Suppressor macrophage treated with lipopolysaccharide for 1 hour (primary cell): Measurements from ENCODE around the gene ZC2HC1C.
A peak's percentile ranks its signal among the peaks of the same experiment; 100 is the strongest.

Experiments
- DNase-seq, 3 donors: peaks; one replicate each; pipeline ENCODE4 v3.0.0-alpha.2; 2020 to 2022

The ZC2HC1C gene

GRCh38 chr14:75069121-75069810 is at the start of gene ZC2HC1C:
Gene ZC2HC1C, plus strand, starts transcription at chr14:75069641. Its CDS starts 933 bp downstream, at chr14:75070574.
- peak; percentile 86 to 95 (median 91) for DNase-seq

- DNase-seq, result peak; percentile 23 to 42 (median 39)
These were observed 46.8 kb upstream of the ZC2HC1C start for GRCh38 chr14:75022655-75023054.

GRCh38 chr14:75023108-75023507 is 46.3 kb upstream of the ZC2HC1C start:
- no peak for DNase-seq

- DNase-seq, result peak; percentile 69 to 80 (median 70)
These were observed 44.4 kb upstream of the ZC2HC1C start for GRCh38 chr14:75025082-75025481.

GRCh38 chr14:75025876-75026275 is 43.6 kb upstream of the ZC2HC1C start:
- peak in 1 of 3 donors; percentile 17 for DNase-seq

- no peak for DNase-seq
These were observed 39.3 kb upstream of the ZC2HC1C start for GRCh38 chr14:75030147-75030546.

GRCh38 chr14:75032939-75033338 is 36.5 kb upstream of the ZC2HC1C start:
- DNase-seq, result no peak

- no peak for DNase-seq
These were observed 28.9 kb upstream of the ZC2HC1C start for GRCh38 chr14:75040507-75040906.

GRCh38 chr14:75040959-75041358 is 28.5 kb upstream of the ZC2HC1C start:
- no peak for DNase-seq

GRCh38 chr14:75041613-75042012 is 27.8 kb upstream of the ZC2HC1C start:
- no peak for DNase-seq

GRCh38 chr14:75042035-75042434 is 27.4 kb upstream of the ZC2HC1C start:
- DNase-seq, result no peak

- DNase-seq, result no peak
These were observed 25.1 kb upstream of the ZC2HC1C start for GRCh38 chr14:75044322-75044721.

- DNase-seq, result no peak
These were observed 24.7 kb upstream of the ZC2HC1C start for GRCh38 chr14:75044752-75045151.

GRCh38 chr14:75046275-75046674 is 23.2 kb upstream of the ZC2HC1C start:
- DNase-seq, result no peak

GRCh38 chr14:75046899-75047298 is 22.5 kb upstream of the ZC2HC1C start:
- DNase-seq, result no peak

GRCh38 chr14:75047506-75047905 is 21.9 kb upstream of the ZC2HC1C start:
- no peak for DNase-seq

- DNase-seq, result no peak
These were observed 21.3 kb upstream of the ZC2HC1C start for GRCh38 chr14:75048101-75048500.

GRCh38 chr14:75049136-75049535 is 20.3 kb upstream of the ZC2HC1C start:
- no peak for DNase-seq

- DNase-seq, result peak; percentile 23 to 67 (median 52)
These were observed 19.7 kb upstream of the ZC2HC1C start for GRCh38 chr14:75049731-75050201.

- peak; percentile 85 to 92 (median 89) for DNase-seq
These were observed 18.4 kb upstream of the ZC2HC1C start, which contains the start of gene MLH3 for GRCh38 chr14:75050852-75051555. Gene MLH3, minus strand, starts transcription at chr14:75051467. Its CDS starts 1,812 bp downstream, at chr14:75049655.

- DNase-seq, result no peak
These were observed 17.9 kb upstream of the ZC2HC1C start for GRCh38 chr14:75051556-75051899.

- no peak for DNase-seq
These were observed 15.8 kb upstream of the ZC2HC1C start for GRCh38 chr14:75053396-75054291.

- no peak for DNase-seq
These were observed 15.0 kb upstream of the ZC2HC1C start for GRCh38 chr14:75054421-75054820.
